Ectodermal cell (in vitro differentiated cells): Measurements from ENCODE around the gene NCBP2.

Experiments used
- H3K27ac ChIP-seq: 2 replicates; pipeline ENCODE4 v1.7.0; 2013; ENCODE audit warnings: mild to moderate bottlenecking, low read depth, low read length; ENCODE audit not compliant: insufficient read depth, poor library complexity, severe bottlenecking
- H3K27me3 ChIP-seq: 2 replicates; pipeline ENCODE4 v1.7.0; 2013; ENCODE audit warnings: mild to moderate bottlenecking, low read length; ENCODE audit not compliant: insufficient read depth, control insufficient read depth, poor library complexity, severe bottlenecking
- H3K36me3 ChIP-seq: one replicate; pipeline ENCODE4 v1.7.0; 2013; ENCODE audit warnings: low read length; ENCODE audit not compliant: control insufficient read depth, insufficient read depth
- H3K4me1 ChIP-seq: one replicate; pipeline ENCODE4 v1.7.0; 2013; ENCODE audit warnings: low read length; ENCODE audit not compliant: control insufficient read depth, insufficient read depth
- H3K4me3 ChIP-seq: 2 replicates; pipeline ENCODE4 v1.7.0; 2013; ENCODE audit warnings: low read depth, low read length, control low read depth; ENCODE audit not compliant: insufficient read depth
- H3K9me3 ChIP-seq: 2 replicates; pipeline ENCODE4 v1.7.0; 2013; ENCODE audit warnings: mild to moderate bottlenecking, low read length, moderate library complexity; ENCODE audit not compliant: control insufficient read depth
- WGBS, 2 experiments: methylation state at CpG; one replicate each; pipeline ENCODE4 v1.1.7; 2013; ENCODE audit warnings: missing lambda C conversion rate in 2 of 2; 5-methylcytosine and 5-hydroxymethylcytosine counted together

Gene NCBP2

DNA sequence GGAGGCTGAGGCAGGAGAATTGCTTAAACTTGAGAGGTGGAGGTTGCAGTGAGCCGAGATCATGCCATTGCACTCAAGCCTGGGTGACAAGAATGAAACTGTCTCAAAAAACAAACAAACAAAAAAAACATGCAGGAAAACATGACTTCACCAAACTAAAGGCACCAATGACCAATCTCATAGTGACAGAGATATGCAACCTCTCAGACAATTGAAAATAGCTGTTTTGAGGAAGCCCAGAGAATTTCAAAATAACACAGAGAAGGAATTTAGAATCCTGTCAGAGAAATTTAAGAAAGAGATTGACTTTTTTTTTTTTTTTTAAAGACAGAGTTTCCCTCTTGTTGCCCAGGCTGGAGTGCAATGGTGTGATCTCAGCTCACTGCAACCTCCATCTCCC is 26.1 kb downstream of the NCBP2 start:
- WGBS, 2 experiments: 94 to 100% methylated on average over 1 of the region's 1 CpG
- Histone ChIP-seq H3K4me1 (no peaks in the 10 kb centered on the region), H3K9me3 (no peaks in the 10 kb centered on the region), H3K27ac (no peak overlapping the region), H3K4me3 (no peak overlapping the region), H3K36me3 (peaks cover 12% of the 10 kb centered on the region), H3K27me3 (no peaks in the 10 kb centered on the region)

DNA sequence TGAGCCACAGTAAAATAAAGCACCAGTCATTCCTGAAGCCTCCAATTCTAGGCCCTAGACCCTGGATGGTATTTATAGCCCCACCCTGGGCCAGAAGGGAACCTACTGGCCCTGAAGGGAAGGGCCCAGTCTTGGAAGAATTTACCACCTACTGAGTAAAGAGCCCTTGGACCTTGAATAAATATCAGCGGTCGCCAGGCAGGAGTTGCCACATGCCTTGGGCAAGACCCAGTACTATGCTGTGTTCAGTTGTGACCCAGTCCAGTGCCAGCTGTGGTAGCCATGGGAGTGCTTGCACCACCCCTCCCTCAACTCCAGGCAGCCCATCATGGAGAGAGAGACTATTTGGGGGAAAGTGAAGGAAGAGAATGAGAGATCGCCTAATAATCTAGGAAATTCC is 27.0 kb downstream of the NCBP2 start:
- Histone ChIP-seq H3K4me1 (no peaks in the 10 kb centered on the region), H3K4me3 (no peak overlapping the region), H3K9me3 (no peaks in the 10 kb centered on the region), H3K27me3 (no peaks in the 10 kb centered on the region), H3K27ac (no peak overlapping the region), H3K36me3 (peaks cover 12% of the 10 kb centered on the region)
- WGBS, 2 experiments: 97 to 98% methylated on average over 3 of the region's 3 CpGs

- H3K27ac ChIP-seq: no peak overlapping the region
- H3K4me3 ChIP-seq: no peak overlapping the region
- H3K27me3 ChIP-seq: no peaks in the 10 kb centered on the region
- H3K4me1 ChIP-seq: no peaks in the 10 kb centered on the region
- peaks cover 12% of the 10 kb centered on the region for H3K36me3 ChIP-seq
- 94% methylated on average over 4 of the region's 4 CpGs for WGBS, 2 experiments
- no peaks in the 10 kb centered on the region for H3K9me3 ChIP-seq
These were observed 27.5 kb downstream of the NCBP2 start for GRCh38 chr3:196914866-196915265.

GRCh38 chr3:196903740-196904139 is 38.6 kb downstream of the NCBP2 start:
- Histone ChIP-seq H3K36me3 (peaks cover 26% of the 10 kb centered on the region), H3K4me1 (no peaks in the 10 kb centered on the region), H3K9me3 (no peaks in the 10 kb centered on the region), H3K27me3 (no peaks in the 10 kb centered on the region), H3K27ac (no peak overlapping the region), H3K4me3 (no peak overlapping the region)
- WGBS, 2 experiments: 96 to 97% methylated on average over 2 of the region's 2 CpGs

DNA sequence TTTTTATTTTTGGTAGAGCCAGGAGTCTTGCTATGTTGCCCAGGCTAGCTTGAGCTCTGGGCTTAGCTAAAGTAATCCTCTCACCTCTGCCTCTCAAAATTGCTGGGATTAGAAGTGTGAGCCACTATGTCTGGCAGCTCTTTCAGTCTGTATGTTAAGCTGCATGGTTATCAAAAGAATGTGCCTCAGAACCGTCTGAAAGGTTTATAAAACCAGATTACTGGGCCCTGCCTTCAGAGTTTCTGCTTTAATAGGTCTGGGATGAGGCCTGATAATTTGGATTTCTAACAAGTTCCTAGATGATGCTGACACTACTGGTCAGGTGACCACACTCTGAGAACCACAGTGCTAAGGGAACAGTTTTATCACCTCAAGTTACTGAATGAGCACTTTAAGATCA is 40.0 kb downstream of the NCBP2 start:
- Histone ChIP-seq H3K4me1 (no peaks in the 10 kb centered on the region), H3K4me3 (no peak overlapping the region), H3K9me3 (no peaks in the 10 kb centered on the region), H3K27me3 (no peaks in the 10 kb centered on the region), H3K36me3 (peaks cover 26% of the 10 kb centered on the region), H3K27ac (no peak overlapping the region)
- WGBS, 2 experiments: 88 to 89% methylated on average over 1 of the region's 1 CpG

DNA sequence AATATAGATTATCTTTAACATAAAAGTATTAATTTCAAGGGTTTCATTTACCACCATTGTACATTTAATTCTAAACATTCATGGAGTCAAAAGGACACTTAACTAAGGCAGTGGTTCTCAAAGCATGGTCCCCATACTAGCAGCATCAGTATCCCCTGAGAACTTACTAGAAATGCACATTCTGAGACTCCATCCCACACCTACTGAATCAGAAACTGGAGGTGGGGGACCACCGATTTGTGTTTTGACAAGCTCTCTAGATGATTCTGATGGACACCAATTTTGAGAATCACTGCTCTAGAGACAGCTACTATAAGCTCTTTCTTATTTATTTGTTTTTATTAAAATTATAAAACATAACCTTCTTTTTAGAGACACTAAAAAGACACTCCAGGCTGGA is 40.6 kb downstream of the NCBP2 start:
- Histone ChIP-seq H3K27me3 (no peaks in the 10 kb centered on the region), H3K27ac (no peak overlapping the region), H3K36me3 (peaks cover 26% of the 10 kb centered on the region), H3K4me1 (no peaks in the 10 kb centered on the region), H3K4me3 (no peak overlapping the region), H3K9me3 (no peaks in the 10 kb centered on the region)
- 90 to 91% methylated on average over 1 of the region's 1 CpG for WGBS, 2 experiments

GRCh38 chr3:196896229-196896628 is 46.1 kb downstream of the NCBP2 start:
- H3K27me3 ChIP-seq: no peaks in the 10 kb centered on the region
- H3K4me3 ChIP-seq: no peak overlapping the region
- WGBS, 2 experiments: 94 to 95% methylated on average over 6 of the region's 6 CpGs
- no peak overlapping the region for H3K27ac ChIP-seq
- H3K36me3 ChIP-seq: peaks cover 3% of the 10 kb centered on the region
- H3K9me3 ChIP-seq: no peaks in the 10 kb centered on the region
- no peaks in the 10 kb centered on the region for H3K4me1 ChIP-seq

GRCh38 chr3:196894557-196895295 is 47.6 kb downstream of the NCBP2 start:
- H3K27me3 ChIP-seq: no peaks in the 10 kb centered on the region
- 94 to 98% methylated on average over 13 of the region's 13 CpGs for WGBS, 2 experiments
- no peaks in the 10 kb centered on the region for H3K9me3 ChIP-seq
- H3K36me3 ChIP-seq: no peaks in the 10 kb centered on the region
- no peak overlapping the region for H3K4me3 ChIP-seq
- H3K27ac ChIP-seq: no peak overlapping the region
- H3K4me1 ChIP-seq: no peaks in the 10 kb centered on the region

- H3K4me1 ChIP-seq: no peaks in the 10 kb centered on the region
- no peaks in the 10 kb centered on the region for H3K27me3 ChIP-seq
- no peak overlapping the region for H3K27ac ChIP-seq
- H3K9me3 ChIP-seq: no peaks in the 10 kb centered on the region
- H3K4me3 ChIP-seq: no peak overlapping the region
- peaks cover 12% of the 10 kb centered on the region for H3K36me3 ChIP-seq
- WGBS, 2 experiments: 95 to 96% methylated on average over 6 of the region's 6 CpGs
These were observed 52.3 kb downstream of the NCBP2 start for GRCh38 chr3:196889844-196890708.

DNA sequence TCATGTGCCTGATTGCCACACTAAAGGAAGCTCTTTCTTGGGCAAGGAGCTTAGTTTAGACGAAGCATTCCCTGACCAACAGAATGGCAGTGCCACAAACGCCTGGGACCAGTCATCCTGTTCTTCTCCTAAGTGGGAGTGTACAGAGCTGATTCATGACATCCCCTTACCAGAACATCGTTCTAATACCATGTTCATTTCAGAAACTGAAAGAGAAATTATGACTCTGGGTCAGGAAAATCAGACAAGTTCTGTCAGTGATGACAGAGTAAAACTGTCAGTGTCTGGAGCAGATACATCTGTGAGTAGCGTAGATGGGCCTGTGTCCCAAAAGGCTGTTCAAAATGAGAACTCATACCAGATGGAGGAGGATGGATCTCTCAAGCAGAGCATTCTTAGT is 56.2 kb downstream of the NCBP2 start:
- H3K27ac ChIP-seq: no peak overlapping the region
- H3K9me3 ChIP-seq: no peaks in the 10 kb centered on the region
- H3K4me1 ChIP-seq: no peaks in the 10 kb centered on the region
- no peak overlapping the region for H3K4me3 ChIP-seq
- 77 to 84% methylated on average over 4 of the region's 4 CpGs for WGBS, 2 experiments
- peaks cover 12% of the 10 kb centered on the region for H3K36me3 ChIP-seq
- H3K27me3 ChIP-seq: no peaks in the 10 kb centered on the region
